AG09309 (cell line): Measurements from ENCODE around the gene PCDH7.

Experiments used
- DNase-seq: peaks from one replicate; pipeline ENCODE4 v3.0.0-alpha.2; 2010; ENCODE audit warnings: low read depth
- H3K4me3 ChIP-seq: 2 replicates; pipeline ENCODE4 v1.5.1; 2011; ENCODE audit warnings: mild to moderate bottlenecking, low read depth, low read length, moderate library complexity; ENCODE audit not compliant: control insufficient read depth
- CTCF ChIP-seq: IDR thresholded peaks from 2 replicates; pipeline ENCODE4 v1.5.1; 2011; ENCODE audit warnings: mild to moderate bottlenecking, low read depth, low read length, inconsistent platforms; ENCODE audit not compliant: insufficient read depth, control insufficient read depth; ENCODE audit errors: missing control alignments

Gene PCDH7

DNA sequence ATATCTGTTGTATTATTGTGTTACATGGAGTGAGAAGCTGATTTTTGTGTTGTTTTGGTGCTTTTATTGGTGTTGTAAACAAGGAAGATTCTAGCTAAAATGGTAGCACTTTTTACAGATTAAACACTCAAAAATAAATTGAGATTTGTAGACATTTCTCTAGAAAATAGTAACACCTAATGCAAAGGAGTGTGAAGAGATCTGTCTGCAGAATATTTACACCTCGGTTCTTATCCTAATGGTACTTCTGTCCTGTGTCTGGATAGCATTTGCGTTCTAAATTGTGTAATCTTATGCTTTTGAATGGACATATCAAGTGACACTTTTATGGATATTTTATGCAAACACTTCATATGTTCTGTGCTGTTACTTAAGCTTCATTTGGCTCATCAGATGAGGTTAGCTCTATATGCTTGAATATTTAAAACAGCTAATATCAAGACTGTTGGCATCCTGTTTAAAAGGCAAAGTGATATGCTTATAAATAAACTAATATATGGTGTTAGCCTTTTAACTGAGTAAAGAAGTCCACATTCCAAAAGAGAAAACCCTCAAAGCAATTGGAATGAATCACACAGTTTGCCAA, 6.0 kb downstream of the PCDH7 start:
- TF ChIP-seq CTCF: no peak
- H3K4me3 ChIP-seq: no peak overlapping the region
- DNase-seq: no peak

GRCh38 chr4:30727409-30727808, 7.2 kb downstream of the PCDH7 start:
- DNase-seq: no peak
- no peak for TF ChIP-seq CTCF
- no peak overlapping the region for H3K4me3 ChIP-seq

- TF ChIP-seq CTCF: no peak
- no peak overlapping the region for H3K4me3 ChIP-seq
- no peak for DNase-seq
These were observed 8.1 kb downstream of the PCDH7 start for GRCh38 chr4:30728311-30728710.

DNA sequence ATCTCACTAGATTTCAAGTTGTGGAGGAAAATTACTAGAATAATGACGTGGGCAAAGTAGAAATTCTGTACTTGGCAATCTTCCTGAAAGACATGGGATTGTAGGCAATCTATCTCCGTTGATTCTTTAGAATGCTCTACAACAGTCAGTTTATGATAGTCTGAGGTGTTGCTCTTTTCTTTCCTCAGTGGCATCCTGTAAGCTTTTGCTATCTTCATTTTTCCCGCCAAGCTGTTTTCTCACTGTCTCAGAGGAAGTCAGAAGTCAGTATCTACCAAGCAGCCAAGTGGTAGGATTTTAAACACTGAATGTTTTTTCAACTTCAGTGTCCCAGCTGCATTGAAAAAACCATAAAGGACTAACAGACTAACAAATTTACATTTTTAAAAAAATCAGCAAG, 23.7 kb downstream of the PCDH7 start:
- no peak overlapping the region for H3K4me3 ChIP-seq
- no peak for TF ChIP-seq CTCF
- DNase-seq: no peak

DNA sequence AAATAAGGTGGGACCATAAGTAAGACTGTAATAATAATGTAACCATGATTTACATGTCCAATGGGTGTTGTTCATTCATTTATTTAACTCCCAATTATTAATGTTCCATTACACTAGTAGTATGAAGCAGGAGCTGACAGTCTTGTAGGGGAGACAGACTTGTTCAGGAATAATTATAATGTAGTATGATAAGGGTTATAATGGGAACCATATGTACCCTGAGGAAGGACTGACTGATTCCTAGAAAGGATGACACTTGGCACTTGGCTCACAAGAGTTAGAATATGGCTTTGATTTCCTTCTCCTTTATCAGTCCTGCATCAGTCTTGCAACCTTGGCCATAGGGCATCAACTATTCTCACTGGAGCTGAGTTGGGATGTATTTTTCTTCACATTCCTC, 24.2 kb downstream of the PCDH7 start:
- DNase-seq: no peak
- no peak overlapping the region for H3K4me3 ChIP-seq
- no peak for TF ChIP-seq CTCF

- DNase-seq: no peak
- no peak overlapping the region for H3K4me3 ChIP-seq
- TF ChIP-seq CTCF: no peak
These were observed 24.9 kb downstream of the PCDH7 start for GRCh38 chr4:30744957-30745640.

DNA sequence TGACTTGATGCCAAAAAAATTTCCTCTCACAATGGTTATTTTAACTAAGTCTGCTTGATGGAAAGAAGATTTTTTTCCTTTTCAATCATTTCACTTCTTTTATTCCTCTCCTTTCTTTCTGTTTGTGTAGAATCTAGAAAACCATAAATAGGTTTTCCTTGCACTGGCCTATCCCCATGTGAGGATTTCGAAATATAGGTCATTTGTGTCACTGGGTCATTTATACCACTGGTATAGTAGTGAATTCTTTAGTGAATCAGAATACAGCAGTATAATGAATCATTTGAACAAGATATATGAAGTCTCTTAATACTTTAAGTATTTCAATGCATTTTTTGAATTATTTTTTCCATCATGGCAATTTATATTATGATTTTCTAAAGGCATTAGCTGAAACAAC, 26.6 kb downstream of the PCDH7 start:
- no peak for DNase-seq
- no peak overlapping the region for H3K4me3 ChIP-seq
- no peak for TF ChIP-seq CTCF
